ENCODE results near the gene DQX1. TPM values are rescaled to one million over a fixed set of nuclear protein-coding genes. Genes with fewer than 3 reads are reported as not detected.

DQX1 gene
- total and polyA plus RNA-seq, 2 experiments from 2014 or later = 0.32 to 0.52 TPM

GRCh38 chr2:74515981-74516633 is 9.9 kb downstream of the DQX1 start:
- H3K4me1 Mint-ChIP-seq = peaks cover 11% of the 10 kb centered on the region
- peak; percentile 16; the same call in 1 of the 2 replicates for TF ChIP-seq CREB1 (CRISPR knock-in tag; IDR thresholded peaks at IDR 0.05; ENCODE audit: low read depth)
- 0 out of 4 replicates have a peak, but pooled peaks of 1 of the 2 experiments have one; percentile 1 for TF ChIP-seq CTCF (conservative IDR thresholded peaks at IDR 0.05; ENCODE audit: low read depth in 2 of 2)
- no peak for TF ChIP-seq ZNF331 (CRISPR knock-in tag; IDR thresholded peaks at IDR 0.05; ENCODE audit: low read depth)
- TF ChIP-seq STAT1 (IDR thresholded peaks at IDR 0.05; ENCODE audit: unreplicated experiment) = no peak
- TF ChIP-seq EZH2phosphoT487 (IDR thresholded peaks at IDR 0.05; ENCODE audit: unreplicated experiment) = peak; percentile 71
- H4K20me1 ChIP-seq (replicated peaks; ENCODE audit: insufficient read depth) = no peaks in the 10 kb centered on the region; the same call in 1 of the 2 replicates
- peak overlapping the region; percentile 80 for H3K4me2 ChIP-seq
- H3K27ac Mint-ChIP-seq = no peak overlapping the region
- peak overlapping the region; percentile 17; the same call in 1 of the 3 replicates for H3K4me3 Mint-ChIP-seq
- peaks cover 15% of the 10 kb centered on the region; the same call in 1 of the 2 replicates for H3K4me1 ChIP-seq (ENCODE audit: insufficient read depth)
- peak; percentile 59 for ATAC-seq
- H3K79me2 ChIP-seq (replicated peaks; ENCODE audit: insufficient read depth) = no peaks in the 10 kb centered on the region
- peaks cover 83% of the 10 kb centered on the region for H3K27me3 Mint-ChIP-seq (ENCODE audit: insufficient read depth, low read depth, poor library complexity)
- H3F3A ChIP-seq (replicated peaks; ENCODE audit: low read depth) = peaks cover 5% of the 10 kb centered on the region; the same call in 1 of the 2 replicates
- peak overlapping the region; percentile 94 for H2AFZ ChIP-seq
- peaks cover 24% of the 10 kb centered on the region for H3K9me3 Mint-ChIP-seq
- peaks cover 100% of the 10 kb centered on the region for H3K27me3 ChIP-seq (ENCODE audit: insufficient read depth)
- peaks cover 8% of the 10 kb centered on the region for H3K36me3 Mint-ChIP-seq (ENCODE audit: low read depth)
- DNase-seq (ENCODE audit: low spot score) = peak; percentile 95
- peak overlapping the region; percentile 57 for H3K4me3 ChIP-seq
- H3K36me3 ChIP-seq (ENCODE audit: insufficient read depth) = no peaks in the 10 kb centered on the region
- peaks cover 7% of the 10 kb centered on the region for H3K9me2 ChIP-seq (ENCODE audit: insufficient read depth)
- no peak overlapping the region for H3K27ac ChIP-seq (ENCODE audit: low read depth)

DNA sequence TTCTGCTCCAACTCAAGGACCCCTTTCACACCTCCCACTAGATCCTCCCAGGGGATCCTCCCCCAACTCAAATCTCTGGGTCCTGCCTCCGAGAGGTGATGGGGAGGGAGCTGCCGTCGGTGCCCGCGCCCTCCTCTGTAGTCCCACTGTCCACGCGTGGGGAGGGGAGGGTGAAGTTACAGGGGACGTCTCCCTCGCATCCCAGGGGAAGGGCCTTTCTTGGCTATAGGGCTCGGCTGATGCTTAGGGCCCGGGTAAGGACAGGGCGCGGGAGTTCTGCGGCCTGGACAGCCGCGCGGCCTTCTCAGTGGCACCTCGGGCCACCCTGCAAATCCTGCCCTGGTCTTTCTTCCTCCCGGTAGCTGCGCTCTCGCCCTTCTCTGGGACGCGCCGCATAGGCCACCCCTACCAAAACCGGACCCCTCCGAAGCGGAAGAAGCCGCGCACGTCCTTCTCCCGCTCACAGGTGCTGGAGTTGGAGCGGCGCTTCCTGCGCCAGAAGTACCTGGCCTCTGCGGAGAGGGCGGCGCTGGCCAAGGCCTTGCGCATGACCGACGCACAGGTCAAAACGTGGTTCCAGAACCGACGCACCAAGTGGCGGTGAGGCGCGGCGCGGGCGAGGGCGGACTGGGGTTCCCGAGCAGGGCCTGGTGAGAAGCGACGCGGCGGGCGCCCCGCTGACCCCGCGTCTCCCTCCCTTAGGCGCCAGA is 10.6 kb downstream of the DQX1 start:
- Histone ChIP-seq H3K79me2 (replicated peaks; ENCODE audit: insufficient read depth) (no peaks in the 10 kb centered on the region), H3K27me3 (ENCODE audit: insufficient read depth) (peaks cover 100% of the 10 kb centered on the region), H3K9me2 (ENCODE audit: insufficient read depth) (peaks cover 7% of the 10 kb centered on the region), H3K4me2 (peak overlapping the region; percentile 80), H3K36me3 (ENCODE audit: insufficient read depth) (no peaks in the 10 kb centered on the region), H3K4me3 (peak overlapping the region; percentile 57), H3K27ac (ENCODE audit: low read depth) (no peak overlapping the region), H4K20me1 (replicated peaks; ENCODE audit: insufficient read depth) (no peaks in the 10 kb centered on the region; the same call in 1 of the 2 replicates), H3F3A (replicated peaks; ENCODE audit: low read depth) (peaks cover 5% of the 10 kb centered on the region; the same call in 1 of the 2 replicates), H3K4me1 (ENCODE audit: insufficient read depth) (peaks cover 15% of the 10 kb centered on the region; the same call in 1 of the 2 replicates), H2AFZ (peak overlapping the region; percentile 94)
- peaks cover 8% of the 10 kb centered on the region for H3K36me3 Mint-ChIP-seq (ENCODE audit: low read depth)
- H3K27me3 Mint-ChIP-seq (ENCODE audit: insufficient read depth, low read depth, poor library complexity) = peaks cover 90% of the 10 kb centered on the region
- no peak overlapping the region for H3K27ac Mint-ChIP-seq
- H3K4me1 Mint-ChIP-seq = peaks cover 11% of the 10 kb centered on the region
- H3K9me3 Mint-ChIP-seq = peaks cover 24% of the 10 kb centered on the region
- H3K4me3 Mint-ChIP-seq = peak overlapping the region; percentile 70
- TF ChIP-seq, protein P1, sequence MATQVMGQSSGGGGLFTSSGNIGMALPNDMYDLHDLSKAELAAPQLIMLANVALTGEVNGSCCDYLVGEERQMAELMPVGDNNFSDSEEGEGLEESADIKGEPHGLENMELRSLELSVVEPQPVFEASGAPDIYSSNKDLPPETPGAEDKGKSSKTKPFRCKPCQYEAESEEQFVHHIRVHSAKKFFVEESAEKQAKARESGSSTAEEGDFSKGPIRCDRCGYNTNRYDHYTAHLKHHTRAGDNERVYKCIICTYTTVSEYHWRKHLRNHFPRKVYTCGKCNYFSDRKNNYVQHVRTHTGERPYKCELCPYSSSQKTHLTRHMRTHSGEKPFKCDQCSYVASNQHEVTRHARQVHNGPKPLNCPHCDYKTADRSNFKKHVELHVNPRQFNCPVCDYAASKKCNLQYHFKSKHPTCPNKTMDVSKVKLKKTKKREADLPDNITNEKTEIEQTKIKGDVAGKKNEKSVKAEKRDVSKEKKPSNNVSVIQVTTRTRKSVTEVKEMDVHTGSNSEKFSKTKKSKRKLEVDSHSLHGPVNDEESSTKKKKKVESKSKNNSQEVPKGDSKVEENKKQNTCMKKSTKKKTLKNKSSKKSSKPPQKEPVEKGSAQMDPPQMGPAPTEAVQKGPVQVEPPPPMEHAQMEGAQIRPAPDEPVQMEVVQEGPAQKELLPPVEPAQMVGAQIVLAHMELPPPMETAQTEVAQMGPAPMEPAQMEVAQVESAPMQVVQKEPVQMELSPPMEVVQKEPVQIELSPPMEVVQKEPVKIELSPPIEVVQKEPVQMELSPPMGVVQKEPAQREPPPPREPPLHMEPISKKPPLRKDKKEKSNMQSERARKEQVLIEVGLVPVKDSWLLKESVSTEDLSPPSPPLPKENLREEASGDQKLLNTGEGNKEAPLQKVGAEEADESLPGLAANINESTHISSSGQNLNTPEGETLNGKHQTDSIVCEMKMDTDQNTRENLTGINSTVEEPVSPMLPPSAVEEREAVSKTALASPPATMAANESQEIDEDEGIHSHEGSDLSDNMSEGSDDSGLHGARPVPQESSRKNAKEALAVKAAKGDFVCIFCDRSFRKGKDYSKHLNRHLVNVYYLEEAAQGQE (IDR thresholded peaks at IDR 0.05; ENCODE audit: unreplicated experiment) = no peak
- no peak for TF ChIP-seq STAT1 (IDR thresholded peaks at IDR 0.05; ENCODE audit: unreplicated experiment)
- no peak for TF ChIP-seq CTCF (conservative IDR thresholded peaks at IDR 0.05; ENCODE audit: low read depth in 2 of 2)
- peak; percentile 93 for TF ChIP-seq EZH2 (IDR thresholded peaks at IDR 0.05; ENCODE audit: low read depth, unreplicated experiment)
- peak; percentile 45 for TF ChIP-seq CREB1 (CRISPR knock-in tag; IDR thresholded peaks at IDR 0.05; ENCODE audit: low read depth)
- peak; percentile 68 for TF ChIP-seq EZH2phosphoT487 (IDR thresholded peaks at IDR 0.05; ENCODE audit: unreplicated experiment)
- peak; percentile 37 for ATAC-seq
- DNase-seq (ENCODE audit: low spot score) = peak; percentile 69

All from GM23338 (cell line).